WTC11 (cell line): ENCODE measurements around the gene CREB3L1. TPM values are rescaled to one million over a fixed set of nuclear protein-coding genes. Genes with fewer than 3 reads are reported as not detected.

Experiments used
- CBFB ChIP-seq: sonication (generic); formaldehyde crosslinking; IDR thresholded peaks from 2 replicates; pipeline ENCODE4 v1.8.1; 2022; ENCODE audit warnings: mild to moderate bottlenecking, low read depth, missing genetic modification reagents
- ETV6 ChIP-seq: sonication (generic); formaldehyde crosslinking; IDR thresholded peaks from 2 replicates; pipeline ENCODE4 v1.8.1; 2022; ENCODE audit warnings: mild to moderate bottlenecking, missing genetic modification reagents
- HMGA2 ChIP-seq: fragments of 250-450 bp; sonication (Bioruptor Pico); IDR thresholded peaks from 2 replicates; pipeline ENCODE4 v1.4.0; 2021; ENCODE audit warnings: mild to moderate bottlenecking, moderate library complexity
- MYBL2 ChIP-seq: sonication (generic); formaldehyde crosslinking; IDR thresholded peaks from 2 replicates; pipeline ENCODE4 v1.8.1; 2023; ENCODE audit warnings: mild to moderate bottlenecking, moderate library complexity, missing genetic modification reagents
- NR3C1 ChIP-seq: sonication (generic); formaldehyde crosslinking; conservative IDR thresholded peaks from 2 replicates; pipeline ENCODE4 v1.8.1; 2023; ENCODE audit warnings: low read depth, mild to moderate bottlenecking, missing genetic modification reagents
- TP53 ChIP-seq: sonication (generic); formaldehyde crosslinking; IDR thresholded peaks from 2 replicates; pipeline ENCODE4 v1.8.1; 2023; ENCODE audit warnings: mild to moderate bottlenecking, missing genetic modification reagents
- ZNF121 ChIP-seq: sonication (generic); formaldehyde crosslinking; IDR thresholded peaks from 2 replicates; pipeline ENCODE4 v1.8.0; 2023; ENCODE audit warnings: missing genetic modification reagents
- ZNF232 ChIP-seq: sonication (generic); formaldehyde crosslinking; IDR thresholded peaks from 2 replicates; pipeline ENCODE4 v1.8.0; 2022; ENCODE audit warnings: mild to moderate bottlenecking, missing genetic modification reagents
- ZNF423 ChIP-seq: fragments of 250-450 bp; sonication (Bioruptor Pico); IDR thresholded peaks from 2 replicates; pipeline ENCODE4 v2.1.2; 2022; ENCODE audit warnings: mild to moderate bottlenecking, moderate library complexity
- total RNA-seq: library from RNA; stranded (reverse); gene quantifications from 3 replicates; pipeline ENCODE4 v1.2.3, GENCODE V29; 2021
- TF ChIP-seq, protein P1 (sequence below): sonication (generic); formaldehyde crosslinking; IDR thresholded peaks from 2 replicates; pipeline ENCODE4 v1.8.1; 2023; ENCODE audit warnings: mild to moderate bottlenecking, missing genetic modification reagents, moderate library complexity
- TF ChIP-seq, protein P2 (sequence below): sonication (generic); formaldehyde crosslinking; IDR thresholded peaks from 2 replicates; pipeline ENCODE4 v1.8.0; 2023; ENCODE audit warnings: missing genetic modification reagents, mild to moderate bottlenecking, borderline replicate concordance
- TF ChIP-seq, protein P3 (sequence below): fragments of 250-450 bp; sonication (Bioruptor Pico); conservative IDR thresholded peaks from 2 replicates; pipeline ENCODE4 v1.9.0; 2021; ENCODE audit warnings: mild to moderate bottlenecking
- TF ChIP-seq, protein P4 (sequence below): sonication (generic); formaldehyde crosslinking; IDR thresholded peaks from 2 replicates; pipeline ENCODE4 v1.8.1; 2022; ENCODE audit warnings: low read depth, mild to moderate bottlenecking, moderate library complexity, missing genetic modification reagents, borderline replicate concordance
- TF ChIP-seq, protein P5 (sequence below): sonication (generic); formaldehyde crosslinking; IDR thresholded peaks from 2 replicates; pipeline ENCODE4 v1.8.0; 2023; ENCODE audit warnings: mild to moderate bottlenecking, missing genetic modification reagents

CREB3L1 gene
- total RNA-seq, 1 experiment from 2014 or later, result 10.9 TPM

DNA sequence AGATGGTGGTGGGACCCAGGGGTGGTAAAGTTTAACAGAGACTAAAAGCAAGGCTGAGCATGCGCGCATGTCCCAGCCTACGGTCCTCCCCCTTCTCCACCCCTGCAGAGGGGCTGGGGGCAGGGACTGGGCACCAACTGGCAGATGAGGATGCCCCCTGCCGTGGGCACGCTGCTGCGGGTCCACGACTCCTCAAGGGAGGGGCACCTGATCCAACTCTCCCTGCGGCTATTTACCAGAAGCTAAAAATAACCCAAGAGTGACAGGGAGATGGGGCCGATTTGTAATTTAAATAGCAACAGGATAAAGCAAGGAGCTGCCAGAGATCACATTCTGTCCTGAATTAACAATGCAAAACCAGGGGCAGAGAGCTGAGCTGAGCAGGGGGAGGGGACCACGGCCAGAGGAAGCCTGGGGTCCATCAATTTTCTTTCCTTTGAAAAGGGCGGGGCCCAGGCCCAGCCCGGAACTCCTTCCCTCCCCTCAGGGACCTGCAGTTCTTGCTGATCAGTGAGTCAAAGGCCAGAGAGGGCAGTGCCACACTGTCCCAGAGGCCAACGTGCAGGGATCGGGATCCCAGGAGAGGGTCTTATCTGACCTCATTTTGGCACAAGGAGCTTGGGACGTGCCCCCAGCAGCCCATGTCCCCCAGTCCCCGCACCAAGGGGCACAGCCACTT, 61.7 kb downstream of the CREB3L1 start (continued):
- TF ChIP-seq, protein P1, sequence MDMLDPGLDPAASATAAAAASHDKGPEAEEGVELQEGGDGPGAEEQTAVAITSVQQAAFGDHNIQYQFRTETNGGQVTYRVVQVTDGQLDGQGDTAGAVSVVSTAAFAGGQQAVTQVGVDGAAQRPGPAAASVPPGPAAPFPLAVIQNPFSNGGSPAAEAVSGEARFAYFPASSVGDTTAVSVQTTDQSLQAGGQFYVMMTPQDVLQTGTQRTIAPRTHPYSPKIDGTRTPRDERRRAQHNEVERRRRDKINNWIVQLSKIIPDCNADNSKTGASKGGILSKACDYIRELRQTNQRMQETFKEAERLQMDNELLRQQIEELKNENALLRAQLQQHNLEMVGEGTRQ (CRISPR knock-in tag), result peak; percentile 65
- TF ChIP-seq, protein P2, sequence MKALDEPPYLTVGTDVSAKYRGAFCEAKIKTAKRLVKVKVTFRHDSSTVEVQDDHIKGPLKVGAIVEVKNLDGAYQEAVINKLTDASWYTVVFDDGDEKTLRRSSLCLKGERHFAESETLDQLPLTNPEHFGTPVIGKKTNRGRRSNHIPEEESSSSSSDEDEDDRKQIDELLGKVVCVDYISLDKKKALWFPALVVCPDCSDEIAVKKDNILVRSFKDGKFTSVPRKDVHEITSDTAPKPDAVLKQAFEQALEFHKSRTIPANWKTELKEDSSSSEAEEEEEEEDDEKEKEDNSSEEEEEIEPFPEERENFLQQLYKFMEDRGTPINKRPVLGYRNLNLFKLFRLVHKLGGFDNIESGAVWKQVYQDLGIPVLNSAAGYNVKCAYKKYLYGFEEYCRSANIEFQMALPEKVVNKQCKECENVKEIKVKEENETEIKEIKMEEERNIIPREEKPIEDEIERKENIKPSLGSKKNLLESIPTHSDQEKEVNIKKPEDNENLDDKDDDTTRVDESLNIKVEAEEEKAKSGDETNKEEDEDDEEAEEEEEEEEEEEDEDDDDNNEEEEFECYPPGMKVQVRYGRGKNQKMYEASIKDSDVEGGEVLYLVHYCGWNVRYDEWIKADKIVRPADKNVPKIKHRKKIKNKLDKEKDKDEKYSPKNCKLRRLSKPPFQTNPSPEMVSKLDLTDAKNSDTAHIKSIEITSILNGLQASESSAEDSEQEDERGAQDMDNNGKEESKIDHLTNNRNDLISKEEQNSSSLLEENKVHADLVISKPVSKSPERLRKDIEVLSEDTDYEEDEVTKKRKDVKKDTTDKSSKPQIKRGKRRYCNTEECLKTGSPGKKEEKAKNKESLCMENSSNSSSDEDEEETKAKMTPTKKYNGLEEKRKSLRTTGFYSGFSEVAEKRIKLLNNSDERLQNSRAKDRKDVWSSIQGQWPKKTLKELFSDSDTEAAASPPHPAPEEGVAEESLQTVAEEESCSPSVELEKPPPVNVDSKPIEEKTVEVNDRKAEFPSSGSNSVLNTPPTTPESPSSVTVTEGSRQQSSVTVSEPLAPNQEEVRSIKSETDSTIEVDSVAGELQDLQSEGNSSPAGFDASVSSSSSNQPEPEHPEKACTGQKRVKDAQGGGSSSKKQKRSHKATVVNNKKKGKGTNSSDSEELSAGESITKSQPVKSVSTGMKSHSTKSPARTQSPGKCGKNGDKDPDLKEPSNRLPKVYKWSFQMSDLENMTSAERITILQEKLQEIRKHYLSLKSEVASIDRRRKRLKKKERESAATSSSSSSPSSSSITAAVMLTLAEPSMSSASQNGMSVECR (CRISPR knock-in tag), result 0 out of 2 replicates have a peak, but pooled peaks have one; percentile 63
- TF ChIP-seq ZNF232 (CRISPR knock-in tag), result 0 out of 2 replicates have a peak, but pooled peaks have one; percentile 18
- TF ChIP-seq ZNF121, result peak; percentile 50; the same call in 1 of the 2 replicates
- TF ChIP-seq, protein P3, sequence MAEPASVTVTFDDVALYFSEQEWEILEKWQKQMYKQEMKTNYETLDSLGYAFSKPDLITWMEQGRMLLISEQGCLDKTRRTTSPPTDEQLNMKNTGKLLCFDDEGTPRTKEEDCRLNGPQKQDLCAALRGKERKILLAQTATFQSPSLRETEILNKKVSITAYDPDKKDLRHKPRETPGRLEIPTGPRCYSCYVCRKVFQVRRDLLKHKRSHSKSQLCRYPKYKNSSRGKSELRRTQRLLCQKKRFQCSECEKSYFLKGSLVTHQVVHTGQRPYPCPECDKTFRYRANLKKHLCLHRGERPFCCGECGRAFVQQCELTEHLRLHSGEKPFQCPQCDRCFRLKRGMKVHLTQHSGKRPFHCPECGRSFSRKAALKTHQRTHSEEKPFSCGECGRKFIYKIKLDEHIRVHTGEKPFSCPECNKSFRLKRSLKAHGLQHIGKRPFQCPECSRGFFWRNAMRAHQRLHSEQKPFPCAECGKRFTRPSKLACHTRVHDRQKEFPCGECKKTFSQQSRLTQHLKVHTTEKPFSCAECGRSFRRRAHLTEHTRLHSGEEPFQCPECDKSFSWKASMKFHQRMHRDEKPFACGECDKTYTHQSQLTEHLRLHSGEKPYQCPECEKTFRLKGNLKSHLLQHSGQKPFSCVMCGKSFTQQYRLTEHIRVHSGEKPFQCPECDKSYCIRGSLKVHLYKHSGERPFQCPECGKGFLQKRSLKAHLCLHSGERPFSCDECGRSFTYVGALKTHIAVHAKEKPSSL (CRISPR knock-in tag), result no peak
- peak; percentile 29; the same call in 1 of the 2 replicates for TF ChIP-seq TP53
- peak; percentile 74; the same call in 1 of the 2 replicates for TF ChIP-seq CBFB
- TF ChIP-seq NR3C1, result no peak
- TF ChIP-seq, protein P4, sequence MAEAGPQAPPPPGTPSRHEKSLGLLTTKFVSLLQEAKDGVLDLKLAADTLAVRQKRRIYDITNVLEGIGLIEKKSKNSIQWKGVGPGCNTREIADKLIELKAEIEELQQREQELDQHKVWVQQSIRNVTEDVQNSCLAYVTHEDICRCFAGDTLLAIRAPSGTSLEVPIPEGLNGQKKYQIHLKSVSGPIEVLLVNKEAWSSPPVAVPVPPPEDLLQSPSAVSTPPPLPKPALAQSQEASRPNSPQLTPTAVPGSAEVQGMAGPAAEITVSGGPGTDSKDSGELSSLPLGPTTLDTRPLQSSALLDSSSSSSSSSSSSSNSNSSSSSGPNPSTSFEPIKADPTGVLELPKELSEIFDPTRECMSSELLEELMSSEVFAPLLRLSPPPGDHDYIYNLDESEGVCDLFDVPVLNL (CRISPR knock-in tag), result no peak
- TF ChIP-seq MYBL2 (CRISPR knock-in tag), result peak; percentile 74; the same call in 1 of the 2 replicates
- peak; percentile 92 for TF ChIP-seq ZNF423 (CRISPR knock-in tag)
- TF ChIP-seq, protein P5, sequence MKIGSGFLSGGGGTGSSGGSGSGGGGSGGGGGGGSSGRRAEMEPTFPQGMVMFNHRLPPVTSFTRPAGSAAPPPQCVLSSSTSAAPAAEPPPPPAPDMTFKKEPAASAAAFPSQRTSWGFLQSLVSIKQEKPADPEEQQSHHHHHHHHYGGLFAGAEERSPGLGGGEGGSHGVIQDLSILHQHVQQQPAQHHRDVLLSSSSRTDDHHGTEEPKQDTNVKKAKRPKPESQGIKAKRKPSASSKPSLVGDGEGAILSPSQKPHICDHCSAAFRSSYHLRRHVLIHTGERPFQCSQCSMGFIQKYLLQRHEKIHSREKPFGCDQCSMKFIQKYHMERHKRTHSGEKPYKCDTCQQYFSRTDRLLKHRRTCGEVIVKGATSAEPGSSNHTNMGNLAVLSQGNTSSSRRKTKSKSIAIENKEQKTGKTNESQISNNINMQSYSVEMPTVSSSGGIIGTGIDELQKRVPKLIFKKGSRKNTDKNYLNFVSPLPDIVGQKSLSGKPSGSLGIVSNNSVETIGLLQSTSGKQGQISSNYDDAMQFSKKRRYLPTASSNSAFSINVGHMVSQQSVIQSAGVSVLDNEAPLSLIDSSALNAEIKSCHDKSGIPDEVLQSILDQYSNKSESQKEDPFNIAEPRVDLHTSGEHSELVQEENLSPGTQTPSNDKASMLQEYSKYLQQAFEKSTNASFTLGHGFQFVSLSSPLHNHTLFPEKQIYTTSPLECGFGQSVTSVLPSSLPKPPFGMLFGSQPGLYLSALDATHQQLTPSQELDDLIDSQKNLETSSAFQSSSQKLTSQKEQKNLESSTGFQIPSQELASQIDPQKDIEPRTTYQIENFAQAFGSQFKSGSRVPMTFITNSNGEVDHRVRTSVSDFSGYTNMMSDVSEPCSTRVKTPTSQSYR (CRISPR knock-in tag), result peak; percentile 63
- TF ChIP-seq HMGA2 (CRISPR knock-in tag), result no peak
- TF ChIP-seq ETV6 (CRISPR knock-in tag), result peak; percentile 45
